ENCODE data around the gene RET.

RET gene

GRCh38 chr10:43172645-43173044 lies 95.8 kb downstream of the RET start:
- DNase-seq (ENCODE audit: low read depth in 2 of 2): no peak
- TF ChIP-seq, protein P1, sequence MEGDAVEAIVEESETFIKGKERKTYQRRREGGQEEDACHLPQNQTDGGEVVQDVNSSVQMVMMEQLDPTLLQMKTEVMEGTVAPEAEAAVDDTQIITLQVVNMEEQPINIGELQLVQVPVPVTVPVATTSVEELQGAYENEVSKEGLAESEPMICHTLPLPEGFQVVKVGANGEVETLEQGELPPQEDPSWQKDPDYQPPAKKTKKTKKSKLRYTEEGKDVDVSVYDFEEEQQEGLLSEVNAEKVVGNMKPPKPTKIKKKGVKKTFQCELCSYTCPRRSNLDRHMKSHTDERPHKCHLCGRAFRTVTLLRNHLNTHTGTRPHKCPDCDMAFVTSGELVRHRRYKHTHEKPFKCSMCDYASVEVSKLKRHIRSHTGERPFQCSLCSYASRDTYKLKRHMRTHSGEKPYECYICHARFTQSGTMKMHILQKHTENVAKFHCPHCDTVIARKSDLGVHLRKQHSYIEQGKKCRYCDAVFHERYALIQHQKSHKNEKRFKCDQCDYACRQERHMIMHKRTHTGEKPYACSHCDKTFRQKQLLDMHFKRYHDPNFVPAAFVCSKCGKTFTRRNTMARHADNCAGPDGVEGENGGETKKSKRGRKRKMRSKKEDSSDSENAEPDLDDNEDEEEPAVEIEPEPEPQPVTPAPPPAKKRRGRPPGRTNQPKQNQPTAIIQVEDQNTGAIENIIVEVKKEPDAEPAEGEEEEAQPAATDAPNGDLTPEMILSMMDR (IDR thresholded peaks at IDR 0.05; ENCODE audit: low read depth, low read length): no peak
- H3K4me3 ChIP-seq (replicated peaks in 1 of 2; ENCODE audit: low read depth in 2 of 2, low read length in 2 of 2): no peak overlapping the region

DNA sequence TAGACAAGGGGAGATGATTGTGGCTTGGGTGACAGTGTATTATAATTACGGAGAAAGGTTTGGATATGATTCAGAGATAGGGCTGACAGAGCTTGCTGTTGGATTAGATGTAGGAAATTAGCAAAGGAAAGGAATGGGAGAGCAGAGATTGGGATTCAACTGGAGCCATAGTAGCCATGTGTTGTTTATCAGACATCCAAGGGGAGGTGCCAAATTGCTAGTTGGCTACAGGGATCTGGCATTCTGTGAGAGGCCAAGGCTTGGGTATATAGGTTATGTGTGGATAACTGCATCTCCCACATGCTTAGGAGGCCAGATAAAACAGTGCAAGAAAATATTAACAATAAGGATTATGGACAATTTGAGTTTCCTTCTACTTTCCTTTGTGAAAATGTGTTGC lies 96.3 kb downstream of the RET start:
- TF ChIP-seq, protein P1 (IDR thresholded peaks at IDR 0.05; ENCODE audit: low read depth, low read length): no peak
- no peak overlapping the region for H3K4me3 ChIP-seq (replicated peaks in 1 of 2; ENCODE audit: low read depth in 2 of 2, low read length in 2 of 2)
- no peak for DNase-seq (ENCODE audit: low read depth in 2 of 2)

DNA sequence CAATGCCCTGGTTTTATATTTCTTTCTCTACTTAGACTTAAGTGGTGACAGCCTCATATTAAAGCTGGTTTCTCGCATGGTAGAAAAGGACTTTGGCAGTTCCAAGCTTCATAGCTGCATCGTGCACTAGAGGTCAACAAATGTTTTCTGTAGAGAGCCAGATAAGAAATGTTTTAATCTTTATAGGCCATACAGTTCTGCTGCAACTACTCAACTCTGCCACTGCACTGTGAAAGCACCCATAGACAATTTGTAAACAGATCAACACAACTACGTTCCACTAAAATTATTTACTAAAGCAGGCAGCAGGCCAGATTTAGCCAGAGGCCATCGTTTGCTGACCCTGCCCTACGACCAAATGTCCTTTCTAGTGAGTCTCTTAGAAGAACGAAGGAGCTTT lies 98.1 kb downstream of the RET start:
- H3K4me3 ChIP-seq (replicated peaks in 1 of 2; ENCODE audit: low read depth in 2 of 2, low read length in 2 of 2): no peak overlapping the region
- TF ChIP-seq, protein P1 (IDR thresholded peaks at IDR 0.05; ENCODE audit: low read depth, low read length): no peak

GRCh38 chr10:43176271-43176670 lies 99.4 kb downstream of the RET start:
- TF ChIP-seq, protein P1 (IDR thresholded peaks at IDR 0.05; ENCODE audit: low read depth, low read length): no peak
- H3K4me3 ChIP-seq (replicated peaks in 1 of 2; ENCODE audit: low read depth in 2 of 2, low read length in 2 of 2): no peak overlapping the region
- no peak for DNase-seq (ENCODE audit: low read depth in 2 of 2)

More for the DNA sequence above, 98.1 kb downstream of the RET start:
- no peak for DNase-seq (ENCODE audit: low read depth in 2 of 2)

GRCh38 chr10:43177595-43177994 lies 100.7 kb downstream of the RET start:
- TF ChIP-seq, protein P1 (IDR thresholded peaks at IDR 0.05; ENCODE audit: low read depth, low read length): no peak
- no peak overlapping the region for H3K4me3 ChIP-seq (replicated peaks in 1 of 2; ENCODE audit: low read depth in 2 of 2, low read length in 2 of 2)
- peak in 1 of 2 donors; percentile 34 for DNase-seq (ENCODE audit: low read depth in 2 of 2)
